A673 (cell line): ENCODE results near the gene RAB11FIP4.

Source experiments
- EZH2 ChIP-seq: fragments of 200-600 bp; sonication (generic); IDR thresholded peaks from 2 replicates; pipeline ENCODE4 v1.6.1; 2017; ENCODE audit warnings: borderline replicate concordance, low read depth, mild to moderate bottlenecking, mixed read lengths, antibody characterized with exemption, low read length; ENCODE audit not compliant: poor library complexity, severe bottlenecking
- TF ChIP-seq, protein P1 (sequence below): fragments of 300-800, 200-600 bp; sonication (generic); conservative IDR thresholded peaks from 2 replicates; pipeline ENCODE4 v1.5.1; 2017; ENCODE audit warnings: low read depth, mild to moderate bottlenecking, antibody characterized with exemption, low read length, moderate library complexity, mixed read lengths

- no peak for TF ChIP-seq EZH2
- TF ChIP-seq, protein P1, sequence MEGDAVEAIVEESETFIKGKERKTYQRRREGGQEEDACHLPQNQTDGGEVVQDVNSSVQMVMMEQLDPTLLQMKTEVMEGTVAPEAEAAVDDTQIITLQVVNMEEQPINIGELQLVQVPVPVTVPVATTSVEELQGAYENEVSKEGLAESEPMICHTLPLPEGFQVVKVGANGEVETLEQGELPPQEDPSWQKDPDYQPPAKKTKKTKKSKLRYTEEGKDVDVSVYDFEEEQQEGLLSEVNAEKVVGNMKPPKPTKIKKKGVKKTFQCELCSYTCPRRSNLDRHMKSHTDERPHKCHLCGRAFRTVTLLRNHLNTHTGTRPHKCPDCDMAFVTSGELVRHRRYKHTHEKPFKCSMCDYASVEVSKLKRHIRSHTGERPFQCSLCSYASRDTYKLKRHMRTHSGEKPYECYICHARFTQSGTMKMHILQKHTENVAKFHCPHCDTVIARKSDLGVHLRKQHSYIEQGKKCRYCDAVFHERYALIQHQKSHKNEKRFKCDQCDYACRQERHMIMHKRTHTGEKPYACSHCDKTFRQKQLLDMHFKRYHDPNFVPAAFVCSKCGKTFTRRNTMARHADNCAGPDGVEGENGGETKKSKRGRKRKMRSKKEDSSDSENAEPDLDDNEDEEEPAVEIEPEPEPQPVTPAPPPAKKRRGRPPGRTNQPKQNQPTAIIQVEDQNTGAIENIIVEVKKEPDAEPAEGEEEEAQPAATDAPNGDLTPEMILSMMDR, result peak; percentile 67
These were observed 133.7 kb downstream of the RAB11FIP4 start for GRCh38 chr17:31524926-31525800.
